Measurements from ENCODE around the gene CRTAC1. TPM values are rescaled to one million over a fixed set of nuclear protein-coding genes. Genes with fewer than 3 reads are reported as not detected.

The CRTAC1 gene
- total and polyA plus RNA-seq, 2 experiments from 2014 or later, result 0.47 to 1.2 TPM

DNA sequence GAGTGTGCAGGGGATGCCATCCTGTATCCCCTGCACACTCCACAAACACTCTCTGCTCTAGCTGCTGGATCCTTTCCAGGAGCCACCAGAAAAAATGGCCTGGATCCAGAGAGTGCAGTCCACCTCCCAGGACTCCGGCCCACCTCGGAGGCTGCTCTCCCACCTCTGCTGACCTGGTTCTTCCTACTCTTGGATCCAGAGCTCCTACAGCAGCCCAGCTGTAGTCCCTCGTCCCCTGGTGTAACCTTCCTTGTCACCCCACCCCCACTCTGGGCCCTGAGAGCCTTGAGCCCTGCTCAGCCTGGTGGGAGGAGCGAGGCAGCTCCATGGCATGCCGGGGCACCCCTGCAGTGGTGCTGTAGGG lies 126.4 kb downstream of the CRTAC1 start:
- Histone ChIP-seq H3K4me2 (no peak overlapping the region), H2AFZ (no peak overlapping the region), H3K4me1 (ENCODE audit: insufficient read depth) (no peaks in the 10 kb centered on the region), H3K4me3 (no peak overlapping the region), H3F3A (replicated peaks; ENCODE audit: low read depth) (no peaks in the 10 kb centered on the region), H3K9me2 (ENCODE audit: insufficient read depth) (no peaks in the 10 kb centered on the region), H3K27me3 (ENCODE audit: insufficient read depth) (no peaks in the 10 kb centered on the region), H3K36me3 (ENCODE audit: insufficient read depth) (no peaks in the 10 kb centered on the region), H4K20me1 (replicated peaks; ENCODE audit: insufficient read depth) (no peaks in the 10 kb centered on the region), H3K79me2 (replicated peaks; ENCODE audit: insufficient read depth) (no peaks in the 10 kb centered on the region), H3K27ac (ENCODE audit: low read depth) (no peak overlapping the region)
- ATAC-seq (peak; percentile 75), DNase-seq (ENCODE audit: low spot score) (no peak)
- H3K27me3 Mint-ChIP-seq (ENCODE audit: insufficient read depth, low read depth, poor library complexity), result peaks cover 6% of the 10 kb centered on the region
- H3K4me3 Mint-ChIP-seq, result no peak overlapping the region
- no peaks in the 10 kb centered on the region for H3K36me3 Mint-ChIP-seq (ENCODE audit: low read depth)
- peaks cover 9% of the 10 kb centered on the region; the same call in 2 of the 3 replicates for H3K4me1 Mint-ChIP-seq
- H3K9me3 Mint-ChIP-seq, result no peaks in the 10 kb centered on the region; the same call in 2 of the 3 replicates
- no peak for TF ChIP-seq ZNF114 (CRISPR knock-in tag; IDR thresholded peaks at IDR 0.05)
- TF ChIP-seq EZH2 (IDR thresholded peaks at IDR 0.05; ENCODE audit: low read depth, unreplicated experiment), result no peak
- TF ChIP-seq, protein P1, sequence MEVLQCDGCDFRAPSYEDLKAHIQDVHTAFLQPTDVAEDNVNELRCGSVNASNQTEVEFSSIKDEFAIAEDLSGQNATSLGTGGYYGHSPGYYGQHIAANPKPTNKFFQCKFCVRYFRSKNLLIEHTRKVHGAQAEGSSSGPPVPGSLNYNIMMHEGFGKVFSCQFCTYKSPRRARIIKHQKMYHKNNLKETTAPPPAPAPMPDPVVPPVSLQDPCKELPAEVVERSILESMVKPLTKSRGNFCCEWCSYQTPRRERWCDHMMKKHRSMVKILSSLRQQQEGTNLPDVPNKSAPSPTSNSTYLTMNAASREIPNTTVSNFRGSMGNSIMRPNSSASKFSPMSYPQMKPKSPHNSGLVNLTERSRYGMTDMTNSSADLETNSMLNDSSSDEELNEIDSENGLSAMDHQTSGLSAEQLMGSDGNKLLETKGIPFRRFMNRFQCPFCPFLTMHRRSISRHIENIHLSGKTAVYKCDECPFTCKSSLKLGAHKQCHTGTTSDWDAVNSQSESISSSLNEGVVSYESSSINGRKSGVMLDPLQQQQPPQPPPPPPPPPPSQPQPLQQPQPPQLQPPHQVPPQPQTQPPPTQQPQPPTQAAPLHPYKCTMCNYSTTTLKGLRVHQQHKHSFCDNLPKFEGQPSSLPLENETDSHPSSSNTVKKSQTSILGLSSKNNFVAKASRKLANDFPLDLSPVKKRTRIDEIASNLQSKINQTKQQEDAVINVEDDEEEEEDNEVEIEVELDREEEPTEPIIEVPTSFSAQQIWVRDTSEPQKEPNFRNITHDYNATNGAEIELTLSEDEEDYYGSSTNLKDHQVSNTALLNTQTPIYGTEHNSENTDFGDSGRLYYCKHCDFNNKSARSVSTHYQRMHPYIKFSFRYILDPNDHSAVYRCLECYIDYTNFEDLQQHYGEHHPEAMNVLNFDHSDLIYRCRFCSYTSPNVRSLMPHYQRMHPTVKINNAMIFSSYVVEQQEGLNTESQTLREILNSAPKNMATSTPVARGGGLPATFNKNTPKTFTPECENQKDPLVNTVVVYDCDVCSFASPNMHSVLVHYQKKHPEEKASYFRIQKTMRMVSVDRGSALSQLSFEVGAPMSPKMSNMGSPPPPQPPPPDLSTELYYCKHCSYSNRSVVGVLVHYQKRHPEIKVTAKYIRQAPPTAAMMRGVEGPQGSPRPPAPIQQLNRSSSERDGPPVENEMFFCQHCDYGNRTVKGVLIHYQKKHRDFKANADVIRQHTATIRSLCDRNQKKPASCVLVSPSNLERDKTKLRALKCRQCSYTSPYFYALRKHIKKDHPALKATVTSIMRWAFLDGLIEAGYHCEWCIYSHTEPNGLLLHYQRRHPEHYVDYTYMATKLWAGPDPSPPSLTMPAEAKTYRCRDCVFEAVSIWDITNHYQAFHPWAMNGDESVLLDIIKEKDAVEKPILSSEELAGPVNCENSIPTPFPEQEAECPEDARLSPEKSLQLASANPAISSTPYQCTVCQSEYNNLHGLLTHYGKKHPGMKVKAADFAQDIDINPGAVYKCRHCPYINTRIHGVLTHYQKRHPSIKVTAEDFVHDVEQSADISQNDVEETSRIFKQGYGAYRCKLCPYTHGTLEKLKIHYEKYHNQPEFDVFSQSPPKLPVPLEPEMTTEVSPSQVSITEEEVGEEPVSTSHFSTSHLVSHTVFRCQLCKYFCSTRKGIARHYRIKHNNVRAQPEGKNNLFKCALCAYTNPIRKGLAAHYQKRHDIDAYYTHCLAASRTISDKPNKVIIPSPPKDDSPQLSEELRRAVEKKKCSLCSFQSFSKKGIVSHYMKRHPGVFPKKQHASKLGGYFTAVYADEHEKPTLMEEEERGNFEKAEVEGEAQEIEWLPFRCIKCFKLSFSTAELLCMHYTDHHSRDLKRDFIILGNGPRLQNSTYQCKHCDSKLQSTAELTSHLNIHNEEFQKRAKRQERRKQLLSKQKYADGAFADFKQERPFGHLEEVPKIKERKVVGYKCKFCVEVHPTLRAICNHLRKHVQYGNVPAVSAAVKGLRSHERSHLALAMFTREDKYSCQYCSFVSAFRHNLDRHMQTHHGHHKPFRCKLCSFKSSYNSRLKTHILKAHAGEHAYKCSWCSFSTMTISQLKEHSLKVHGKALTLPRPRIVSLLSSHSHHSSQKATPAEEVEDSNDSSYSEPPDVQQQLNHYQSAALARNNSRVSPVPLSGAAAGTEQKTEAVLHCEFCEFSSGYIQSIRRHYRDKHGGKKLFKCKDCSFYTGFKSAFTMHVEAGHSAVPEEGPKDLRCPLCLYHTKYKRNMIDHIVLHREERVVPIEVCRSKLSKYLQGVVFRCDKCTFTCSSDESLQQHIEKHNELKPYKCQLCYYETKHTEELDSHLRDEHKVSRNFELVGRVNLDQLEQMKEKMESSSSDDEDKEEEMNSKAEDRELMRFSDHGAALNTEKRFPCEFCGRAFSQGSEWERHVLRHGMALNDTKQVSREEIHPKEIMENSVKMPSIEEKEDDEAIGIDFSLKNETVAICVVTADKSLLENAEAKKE (CRISPR knock-in tag; IDR thresholded peaks at IDR 0.05), result no peak
- no peak for TF ChIP-seq NANOG (IDR thresholded peaks at IDR 0.05; ENCODE audit: borderline replicate concordance)
- TF ChIP-seq, protein P2, sequence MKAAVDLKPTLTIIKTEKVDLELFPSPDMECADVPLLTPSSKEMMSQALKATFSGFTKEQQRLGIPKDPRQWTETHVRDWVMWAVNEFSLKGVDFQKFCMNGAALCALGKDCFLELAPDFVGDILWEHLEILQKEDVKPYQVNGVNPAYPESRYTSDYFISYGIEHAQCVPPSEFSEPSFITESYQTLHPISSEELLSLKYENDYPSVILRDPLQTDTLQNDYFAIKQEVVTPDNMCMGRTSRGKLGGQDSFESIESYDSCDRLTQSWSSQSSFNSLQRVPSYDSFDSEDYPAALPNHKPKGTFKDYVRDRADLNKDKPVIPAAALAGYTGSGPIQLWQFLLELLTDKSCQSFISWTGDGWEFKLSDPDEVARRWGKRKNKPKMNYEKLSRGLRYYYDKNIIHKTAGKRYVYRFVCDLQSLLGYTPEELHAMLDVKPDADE (IDR thresholded peaks at IDR 0.05), result no peak
- no peak overlapping the region for H3K27ac Mint-ChIP-seq

Data from GM23338 (cell line).